WTC11 (cell line): ENCODE measurements around the gene GBF1. TPM values are rescaled to one million over a fixed set of nuclear protein-coding genes. Genes with fewer than 3 reads are reported as not detected.

ENCODE experiments used
- ATAC-seq: fragments of 200-7000 bp; cut with Tn5 transposase; 2 replicates; pipeline ENCODE4 v1.10.0; 2021; ENCODE audit warnings: mild to moderate bottlenecking, moderate library complexity
- CTCF ChIA-PET: fragments of 300-600 bp; sonication (Branson Sonifier 250); formaldehyde crosslinking; loops from one replicate; lab custom pipeline; 2021; ENCODE audit warnings: antibody characterized with exemption; lab: Charles Lee
- POLR2A ChIA-PET: fragments of 350-600 bp; sonication (Branson Sonifier 250); formaldehyde crosslinking; loops from one replicate; lab custom pipeline; 2021; ENCODE audit warnings: antibody characterized with exemption; lab: Charles Lee
- DNase-seq: peaks from one replicate; pipeline ENCODE4 v3.0.0; 2021; ENCODE audit warnings: low spot score
- H3K27ac Mint-ChIP-seq: 2 replicates; pipeline ENCODE4 v1.8.0; 2021; ENCODE audit warnings: mixed read lengths
- H3K27me3 Mint-ChIP-seq: 2 replicates; pipeline ENCODE4 v1.8.0; 2021; ENCODE audit warnings: low read depth, mild to moderate bottlenecking, moderate library complexity, mixed read lengths
- H3K36me3 Mint-ChIP-seq: 2 replicates; pipeline ENCODE4 v1.8.0; 2021; ENCODE audit warnings: mixed read lengths
- H3K4me1 Mint-ChIP-seq: 2 replicates; pipeline ENCODE4 v1.8.0; 2022; ENCODE audit warnings: mixed read lengths
- H3K4me3 Mint-ChIP-seq: 2 replicates; pipeline ENCODE4 v1.8.0; 2021; ENCODE audit warnings: mild to moderate bottlenecking, moderate library complexity, mixed read lengths
- H3K9me3 Mint-ChIP-seq: 2 replicates; pipeline ENCODE4 v1.8.0; 2021; ENCODE audit warnings: mixed read lengths
- AFF4 ChIP-seq: sonication (generic); formaldehyde crosslinking; IDR thresholded peaks from 2 replicates; pipeline ENCODE4 v1.8.1; 2023; ENCODE audit warnings: mild to moderate bottlenecking, missing genetic modification reagents, borderline replicate concordance
- ATF2 ChIP-seq: sonication (generic); formaldehyde crosslinking; IDR thresholded peaks from 2 replicates; pipeline ENCODE4 v1.8.1; 2022; ENCODE audit warnings: low read depth, missing genetic modification reagents, borderline replicate concordance
- CTCF ChIP-seq: fragments of 200-600 bp; IDR thresholded peaks from 2 replicates; pipeline ENCODE4 v1.8.0; 2022; ENCODE audit warnings: antibody characterized with exemption
- E2F4 ChIP-seq: sonication (generic); formaldehyde crosslinking; IDR thresholded peaks from 2 replicates; pipeline ENCODE4 v1.8.1; 2022; ENCODE audit warnings: low read depth, mild to moderate bottlenecking, moderate library complexity, missing genetic modification reagents, borderline replicate concordance
- ELF4 ChIP-seq: sonication (generic); formaldehyde crosslinking; IDR thresholded peaks from 2 replicates; pipeline ENCODE4 v1.8.1; 2022; ENCODE audit warnings: low read depth, mild to moderate bottlenecking, moderate library complexity, missing genetic modification reagents
- ESRRA ChIP-seq: sonication (generic); formaldehyde crosslinking; IDR thresholded peaks from 2 replicates; pipeline ENCODE4 v1.8.1; 2022; ENCODE audit warnings: mild to moderate bottlenecking, missing genetic modification reagents, borderline replicate concordance
- FOXK1 ChIP-seq: sonication (generic); formaldehyde crosslinking; IDR thresholded peaks from 2 replicates; pipeline ENCODE4 v1.8.0; 2022; ENCODE audit warnings: mild to moderate bottlenecking, moderate library complexity, missing genetic modification reagents
- NFE2L1 ChIP-seq: sonication (generic); formaldehyde crosslinking; IDR thresholded peaks from 2 replicates; pipeline ENCODE4 v1.8.1; 2023; ENCODE audit warnings: missing genetic modification reagents
- NFYB ChIP-seq: sonication (generic); formaldehyde crosslinking; conservative IDR thresholded peaks from 2 replicates; pipeline ENCODE4 v1.8.0; 2022; ENCODE audit warnings: low read depth, missing genetic modification reagents
- NR3C1 ChIP-seq: sonication (generic); formaldehyde crosslinking; conservative IDR thresholded peaks from 2 replicates; pipeline ENCODE4 v1.8.1; 2023; ENCODE audit warnings: low read depth, mild to moderate bottlenecking, missing genetic modification reagents
- OVOL2 ChIP-seq: fragments of 250-450 bp; sonication (Bioruptor Pico); IDR thresholded peaks from 2 replicates; pipeline ENCODE4 v1.9.0; 2021; ENCODE audit warnings: mild to moderate bottlenecking, borderline replicate concordance
- RORB ChIP-seq: fragments of 250-450 bp; sonication (Bioruptor Pico); IDR thresholded peaks from 2 replicates; pipeline ENCODE4 v1.9.0; 2021; ENCODE audit warnings: mild to moderate bottlenecking
- STAT6 ChIP-seq: sonication (generic); formaldehyde crosslinking; conservative IDR thresholded peaks from 2 replicates; pipeline ENCODE4 v1.8.1; 2023; ENCODE audit warnings: mild to moderate bottlenecking, low read depth, missing genetic modification reagents, moderate library complexity
- ZBTB21 ChIP-seq: sonication (generic); formaldehyde crosslinking; IDR thresholded peaks from 2 replicates; pipeline ENCODE4 v1.8.1; 2023; ENCODE audit warnings: mild to moderate bottlenecking, missing genetic modification reagents, borderline replicate concordance
- ZNF121 ChIP-seq: sonication (generic); formaldehyde crosslinking; IDR thresholded peaks from 2 replicates; pipeline ENCODE4 v1.8.0; 2023; ENCODE audit warnings: missing genetic modification reagents
- ZNF138 ChIP-seq: sonication (generic); formaldehyde crosslinking; conservative IDR thresholded peaks from 2 replicates; pipeline ENCODE4 v1.8.1; 2022; ENCODE audit warnings: mild to moderate bottlenecking, moderate library complexity, missing genetic modification reagents
- ZNF219 ChIP-seq: sonication (generic); formaldehyde crosslinking; IDR thresholded peaks from 2 replicates; pipeline ENCODE4 v1.8.0; 2023; ENCODE audit warnings: missing genetic modification reagents, mild to moderate bottlenecking, borderline replicate concordance
- ZNF263 ChIP-seq: sonication (generic); formaldehyde crosslinking; IDR thresholded peaks from 2 replicates; pipeline ENCODE4 v1.8.1; 2022; ENCODE audit warnings: low read depth, mild to moderate bottlenecking, moderate library complexity, missing genetic modification reagents
- ZNF425 ChIP-seq: fragments of 250-450 bp; sonication (Bioruptor Pico); conservative IDR thresholded peaks from 2 replicates; pipeline ENCODE4 v1.9.0; 2021; ENCODE audit warnings: mild to moderate bottlenecking
- total RNA-seq: library from RNA; stranded (reverse); gene quantifications from 3 replicates; pipeline ENCODE4 v1.2.3, GENCODE V29; 2021

The GBF1 gene
- total RNA-seq, 1 experiment from 2014 or later = 32.4 TPM

GRCh38 chr10:102196893-102197292 lies 48.4 kb upstream of the GBF1 start (continued):
- no peak for TF ChIP-seq ESRRA (CRISPR knock-in tag)
- TF ChIP-seq CTCF = no peak
- TF ChIP-seq ZNF263 (CRISPR knock-in tag) = no peak
- TF ChIP-seq AFF4 (CRISPR knock-in tag) = no peak

- Mint-ChIP-seq H3K27me3 (peaks cover 50% of the 10 kb centered on the region), H3K9me3 (peaks cover 57% of the 10 kb centered on the region), H3K4me3 (no peak overlapping the region), H3K27ac (no peak overlapping the region), H3K36me3 (peaks cover 16% of the 10 kb centered on the region), H3K4me1 (no peaks in the 10 kb centered on the region)
- DNase-seq = no peak
- no peak for ATAC-seq
- POLR2A ChIA-PET = no interaction called here
- no peak for TF ChIP-seq NFE2L1 (CRISPR knock-in tag)
- TF ChIP-seq ZNF138 (CRISPR knock-in tag) = no peak
- TF ChIP-seq NR3C1 (CRISPR knock-in tag) = no peak
- TF ChIP-seq RORB (CRISPR knock-in tag) = no peak
- no peak for TF ChIP-seq ATF2 (CRISPR knock-in tag)
- TF ChIP-seq NFYB (CRISPR knock-in tag) = no peak
- TF ChIP-seq FOXK1 = no peak
- no peak for TF ChIP-seq OVOL2 (CRISPR knock-in tag)
- no peak for TF ChIP-seq E2F4 (CRISPR knock-in tag)
- TF ChIP-seq STAT6 = no peak
- no peak for TF ChIP-seq ZNF121
- TF ChIP-seq ZNF425 (CRISPR knock-in tag) = no peak
- TF ChIP-seq ELF4 (CRISPR knock-in tag) = no peak
- no peak for TF ChIP-seq ZNF219 (CRISPR knock-in tag)
- no peak for TF ChIP-seq CTCF
- no peak for TF ChIP-seq ZBTB21 (CRISPR knock-in tag)
- CTCF ChIA-PET = no interaction called here
These were observed 47.3 kb upstream of the GBF1 start for GRCh38 chr10:102198027-102198426.
